Activated CD4-positive, alpha-beta T cell treated with anti-CD3 and anti-CD28 coated beads, Interleukin-2, amount 10 ng/mL, durations not matched to agents 7 days and 5 days (primary cell): ENCODE results near the gene C2orf92. TPM values are rescaled to one million over a fixed set of nuclear protein-coding genes. Genes with fewer than 3 reads are reported as not detected.

Source experiments
- CTCF ChIA-PET: fragments of 350-600 bp; sonication (Branson Sonifier 250); formaldehyde crosslinking; loops from one replicate; lab custom pipeline; 2021; ENCODE audit warnings: antibody characterized with exemption; lab: Charles Lee
- POLR2A ChIA-PET: fragments of 350-600 bp; sonication (Branson Sonifier 250); formaldehyde crosslinking; loops from one replicate; lab custom pipeline; 2021; ENCODE audit warnings: antibody characterized with exemption; lab: Charles Lee
- DNase-seq: peaks from one replicate; pipeline ENCODE4 v3.0.0-alpha.2; 2020
- H3K27ac Mint-ChIP-seq: one replicate; pipeline ENCODE4 v1.8.0; 2021; ENCODE audit warnings: mild to moderate bottlenecking, moderate library complexity, mixed read lengths
- H3K27me3 Mint-ChIP-seq: one replicate; pipeline ENCODE4 v1.8.0; 2021; ENCODE audit warnings: mixed read lengths
- H3K36me3 Mint-ChIP-seq: one replicate; pipeline ENCODE4 v1.8.0; 2021; ENCODE audit warnings: low read depth, mixed read lengths
- H3K4me1 Mint-ChIP-seq: one replicate; pipeline ENCODE4 v1.8.0; 2021; ENCODE audit warnings: mixed read lengths
- H3K4me3 Mint-ChIP-seq: one replicate; pipeline ENCODE4 v1.8.0; 2021; ENCODE audit warnings: mild to moderate bottlenecking, moderate library complexity, mixed read lengths
- H3K9me3 Mint-ChIP-seq: one replicate; pipeline ENCODE4 v1.8.0; 2021; ENCODE audit warnings: mixed read lengths
- total RNA-seq, 2 experiments: library from RNA; stranded (reverse); gene quantifications; one replicate each; pipeline ENCODE4 v1.2.3, GENCODE V29; 2021

Gene C2orf92
- total RNA-seq, 2 experiments from 2014 or later, result 7.2 to 7.4 TPM

GRCh38 chr2:97750017-97750416 is 80.5 kb downstream of the C2orf92 start:
- Mint-ChIP-seq H3K36me3 (peaks cover 3% of the 10 kb centered on the region), H3K4me1 (peaks cover 29% of the 10 kb centered on the region), H3K27me3 (no peaks in the 10 kb centered on the region), H3K27ac (no peak overlapping the region), H3K9me3 (no peaks in the 10 kb centered on the region), H3K4me3 (no peak overlapping the region)
- ChIA-PET CTCF (interaction anchor here (1.0 to 1.4 kb wide), 2 partner anchors 8 to 50 kb away, joined by 4 to 5 read pairs; no protein-coding TSS in a partner anchor), POLR2A (no interaction called here)
- no peak for DNase-seq

- no peak for DNase-seq
- Mint-ChIP-seq H3K9me3 (no peaks in the 10 kb centered on the region), H3K36me3 (peaks cover 10% of the 10 kb centered on the region), H3K27me3 (no peaks in the 10 kb centered on the region), H3K4me3 (no peak overlapping the region), H3K4me1 (peaks cover 14% of the 10 kb centered on the region), H3K27ac (peak overlapping the region; percentile 64)
- ChIA-PET POLR2A (interaction anchor here (0.6 kb wide), 1 partner anchor 275 kb away, joined by 3 read pairs; no protein-coding TSS in a partner anchor), CTCF (no interaction called here)
Measured at GRCh38 chr2:97751752-97752151, 82.2 kb downstream of the C2orf92 start.

Other genes with a start within 250 kb of the C2orf92 start
- 10 to 100 TPM; 47.5 to 55.1 TPM for gene ANKRD36B, start 79.8 kb upstream of the C2orf92 start, total RNA-seq
- gene COX5B, start 23.7 kb upstream of the C2orf92 start, total RNA-seq, result 100 to 1,000 TPM; 183 to 196 TPM
- 10 to 100 TPM; 62.9 to 68.3 TPM for gene ACTR1B, start 5.7 kb upstream of the C2orf92 start, total RNA-seq
- 100 to 1,000 TPM; 302 to 337 TPM for gene ZAP70, start 43.9 kb downstream of the C2orf92 start, total RNA-seq